Prostate gland (tissue), 2 donors: ENCODE measurements around the gene DNASE1.

Experiments used
- POLR2A ChIP-seq: fragments of 450-650 bp; IDR thresholded peaks from one replicate; pipeline ENCODE4 v1.6.1; 2016; ENCODE audit warnings: antibody characterized with exemption, mild to moderate bottlenecking
- TF ChIP-seq, protein P1 (sequence below), 4 experiments: fragments of 200-600 bp in 2 of 4; fragments of 450-650 bp in 2 of 4; sonication (generic) in 2 of 4; IDR thresholded peaks; 1 replicate in 3 of 4; 2 replicates in 1 of 4; pipeline ENCODE4 v1.5.1; 2016 to 2019; ENCODE audit warnings: antibody characterized with exemption in 4 of 4, mild to moderate bottlenecking in 2 of 4, moderate library complexity in 2 of 4

DNA sequence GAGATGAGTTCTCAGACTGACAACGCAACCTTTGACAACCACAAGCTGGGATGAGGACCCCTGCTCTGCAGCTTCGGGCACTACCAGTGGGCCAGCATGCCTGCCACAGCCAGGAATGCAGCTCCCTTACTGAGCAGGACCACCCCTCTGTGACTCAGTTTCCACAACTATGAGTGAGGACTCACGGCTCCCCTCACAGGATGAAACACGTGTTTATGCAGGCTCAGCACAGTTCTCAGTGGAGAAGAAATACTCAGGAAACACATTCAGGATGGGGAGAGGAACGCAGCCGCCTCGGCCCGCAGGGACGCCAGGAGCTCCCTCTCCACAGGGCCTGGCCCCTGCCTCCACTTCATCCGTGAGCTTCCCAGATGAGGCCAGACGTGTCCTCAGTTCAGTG is 14.1 kb downstream of the DNASE1 start:
- no peak for TF ChIP-seq POLR2A
- TF ChIP-seq, protein P1, sequence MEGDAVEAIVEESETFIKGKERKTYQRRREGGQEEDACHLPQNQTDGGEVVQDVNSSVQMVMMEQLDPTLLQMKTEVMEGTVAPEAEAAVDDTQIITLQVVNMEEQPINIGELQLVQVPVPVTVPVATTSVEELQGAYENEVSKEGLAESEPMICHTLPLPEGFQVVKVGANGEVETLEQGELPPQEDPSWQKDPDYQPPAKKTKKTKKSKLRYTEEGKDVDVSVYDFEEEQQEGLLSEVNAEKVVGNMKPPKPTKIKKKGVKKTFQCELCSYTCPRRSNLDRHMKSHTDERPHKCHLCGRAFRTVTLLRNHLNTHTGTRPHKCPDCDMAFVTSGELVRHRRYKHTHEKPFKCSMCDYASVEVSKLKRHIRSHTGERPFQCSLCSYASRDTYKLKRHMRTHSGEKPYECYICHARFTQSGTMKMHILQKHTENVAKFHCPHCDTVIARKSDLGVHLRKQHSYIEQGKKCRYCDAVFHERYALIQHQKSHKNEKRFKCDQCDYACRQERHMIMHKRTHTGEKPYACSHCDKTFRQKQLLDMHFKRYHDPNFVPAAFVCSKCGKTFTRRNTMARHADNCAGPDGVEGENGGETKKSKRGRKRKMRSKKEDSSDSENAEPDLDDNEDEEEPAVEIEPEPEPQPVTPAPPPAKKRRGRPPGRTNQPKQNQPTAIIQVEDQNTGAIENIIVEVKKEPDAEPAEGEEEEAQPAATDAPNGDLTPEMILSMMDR (IDR thresholded peaks at IDR 0.05) = no peak
